HCT116 (cell line): Measurements from ENCODE around the gene CDC37L1. TPM values are rescaled to one million over a fixed set of nuclear protein-coding genes. Genes with fewer than 3 reads are reported as not detected.

ENCODE experiments used
- ATAC-seq: fragments of 200-7000 bp; cut with Tn5 transposase; 2 replicates; pipeline ENCODE4 v1.9.1; 2020; ENCODE audit warnings: mild to moderate bottlenecking, moderate library complexity
- BruUV-seq: library from RNA; stranded (reverse); fragments of 400-500 nt; replicated peaks from 2 replicates; lab custom pipeline; 2021; lab: Mats Ljungman, UMichigan
- CTCF ChIA-PET: fragments of 300-600 bp; sonication (Branson Sonifier 250); formaldehyde crosslinking; loops from one replicate; lab custom pipeline; 2021; ENCODE audit warnings: antibody characterized with exemption; lab: Charles Lee
- POLR2A ChIA-PET: fragments of 300-600, 350-600 bp; sonication (Branson Sonifier 250); formaldehyde crosslinking; loops from one replicate; lab custom pipeline; 2021; ENCODE audit warnings: antibody characterized with exemption; lab: Charles Lee
- RAD21 ChIA-PET, 2 experiments: fragments of 300-600 bp; sonication (Branson Sonifier 250); formaldehyde crosslinking; loops; one replicate each; lab custom pipeline; 2023; ENCODE audit warnings: low total read pairs in 2 of 2; ENCODE audit not compliant: uncharacterized antibody in 2 of 2, unreplicated experiment in 2 of 2, low non-redundant PET in 1 of 2; lab: Charles Lee
- DNase-seq: peaks from one replicate; pipeline ENCODE4 v3.0.0-alpha.2; 2010; ENCODE audit warnings: low read depth, low spot score
- H2AFZ ChIP-seq: fragments of 200-600 bp; shearing (Covaris generic), sonication (generic); 2 replicates; pipeline ENCODE4 v1.6.1; 2017; ENCODE audit warnings: low read depth, mixed run types, mixed read lengths, antibody characterized with exemption, low read length; ENCODE audit not compliant: poor library complexity, severe bottlenecking
- H3K27ac ChIP-seq: 2 replicates; pipeline ENCODE4 v1.5.1; 2012; ENCODE audit warnings: low read depth, low read length
- H3K27me3 ChIP-seq: fragments of 200-600 bp; sonication (generic); 2 replicates; pipeline ENCODE4 v1.6.1; 2016; ENCODE audit warnings: mixed run types, low read length, mixed read lengths; ENCODE audit not compliant: insufficient read depth
- H3K36me3 ChIP-seq, 2 experiments: fragments of 200-500 bp in 1 of 2; fragments of 200-600 bp in 1 of 2; sonication (Bioruptor generic) in 1 of 2; sonication (generic) in 1 of 2; 2 replicates each; pipeline versions ENCODE4 v1.5.1 to v1.6.1; 2014 to 2016; ENCODE audit warnings: low read length in 2 of 2, inconsistent platforms in 1 of 2, mixed read lengths in 1 of 2, mixed run types in 1 of 2; ENCODE audit not compliant: insufficient read depth in 2 of 2, control insufficient read depth in 1 of 2
- H3K4me1 ChIP-seq, 2 experiments: fragments of 200-600 bp in 1 of 2; sonication (generic) in 1 of 2; 2 replicates each; pipeline versions ENCODE4 v1.5.1 to v1.6.1; 2012 to 2017; ENCODE audit warnings: low read length in 2 of 2, inconsistent platforms in 1 of 2, mild to moderate bottlenecking in 1 of 2, mixed read lengths in 1 of 2, mixed run types in 1 of 2, moderate library complexity in 1 of 2; ENCODE audit not compliant: insufficient read depth in 2 of 2, control insufficient read depth in 1 of 2
- H3K4me2 ChIP-seq: fragments of 200-600 bp; sonication (generic); 2 replicates; pipeline ENCODE4 v1.6.1; 2017; ENCODE audit warnings: mixed run types, low read length, mixed read lengths
- H3K4me3 ChIP-seq, 2 experiments: fragments of 200-600 bp in 1 of 2; sonication (generic) in 1 of 2; replicated peaks in 1 of 2; 2 replicates each; pipeline ENCODE4 v1.5.1; 2011 to 2016; ENCODE audit warnings: low read length in 2 of 2, control low read depth in 1 of 2, low read depth in 1 of 2, mild to moderate bottlenecking in 1 of 2, mixed read lengths in 1 of 2, mixed run types in 1 of 2
- H3K79me2 ChIP-seq: fragments of 200-600 bp; sonication (generic); 2 replicates; pipeline ENCODE4 v1.6.1; 2017; ENCODE audit warnings: mild to moderate bottlenecking, mixed run types, low read length, moderate library complexity, mixed read lengths; ENCODE audit not compliant: insufficient read depth
- H3K9ac ChIP-seq: fragments of 200-600 bp; sonication (generic); 2 replicates; pipeline ENCODE4 v1.6.1; 2016; ENCODE audit warnings: low read length, mixed read lengths
- H3K9me2 ChIP-seq: fragments of 200-600 bp; sonication (generic), shearing (Covaris generic); 2 replicates; pipeline ENCODE4 v1.6.1; 2017; ENCODE audit warnings: mixed run types, mild to moderate bottlenecking, moderate library complexity; ENCODE audit not compliant: insufficient read depth
- H3K9me3 ChIP-seq, 2 experiments: fragments of 200-500 bp in 1 of 2; fragments of 200-600 bp in 1 of 2; sonication (Bioruptor generic) in 1 of 2; sonication (generic) in 1 of 2; 2 replicates each; pipeline ENCODE4 v1.6.1; 2014 to 2017; ENCODE audit warnings: low read length in 2 of 2, mixed read lengths in 2 of 2, inconsistent platforms in 1 of 2, low read depth in 1 of 2, mild to moderate bottlenecking in 1 of 2, mixed run types in 1 of 2, moderate library complexity in 1 of 2; ENCODE audit not compliant: control insufficient read depth in 1 of 2, insufficient read depth in 1 of 2
- H4K20me1 ChIP-seq: fragments of 200-600 bp; sonication (generic), shearing (Covaris generic); 2 replicates; pipeline ENCODE4 v1.6.1; 2017; ENCODE audit warnings: mixed run types, mild to moderate bottlenecking, moderate library complexity; ENCODE audit not compliant: insufficient read depth
- ATF3 ChIP-seq: IDR thresholded peaks from 2 replicates; pipeline ENCODE4 v1.6.1; 2012
- CTCF ChIP-seq, 3 experiments: fragments of 200-600 bp in 1 of 3; sonication (generic) in 1 of 3; IDR thresholded peaks in 2 of 3; conservative IDR thresholded peaks in 1 of 3; 2 replicates each; pipeline ENCODE4 v1.5.1; 2012 to 2017; ENCODE audit warnings: low read depth in 2 of 3, low read length in 2 of 3, antibody characterized with exemption in 1 of 3, borderline replicate concordance in 1 of 3, control low read depth in 1 of 3, mild to moderate bottlenecking in 1 of 3, mixed read lengths in 1 of 3, mixed run types in 1 of 3, moderate library complexity in 1 of 3; ENCODE audit not compliant: insufficient read depth in 1 of 3
- ELF1 ChIP-seq: IDR thresholded peaks from 2 replicates; pipeline ENCODE4 v1.6.1; 2012; ENCODE audit warnings: low read depth, borderline replicate concordance
- FOSL1 ChIP-seq: IDR thresholded peaks from 2 replicates; pipeline ENCODE4 v1.6.1; 2012; ENCODE audit warnings: low read depth
- POLR2AphosphoS5 ChIP-seq: IDR thresholded peaks from 2 replicates; pipeline ENCODE4 v1.6.1; 2011; ENCODE audit warnings: mild to moderate bottlenecking, low read depth, low read length, moderate library complexity
- RAD21 ChIP-seq: IDR thresholded peaks from 2 replicates; pipeline ENCODE4 v1.6.1; 2012; ENCODE audit warnings: low read depth, mild to moderate bottlenecking
- SP1 ChIP-seq: IDR thresholded peaks from 2 replicates; pipeline ENCODE4 v1.6.1; 2012; ENCODE audit warnings: low read depth
- SRF ChIP-seq: IDR thresholded peaks from 2 replicates; pipeline ENCODE4 v1.6.1; 2012; ENCODE audit warnings: low read depth
- TCF7L2 ChIP-seq: IDR thresholded peaks from 2 replicates; pipeline ENCODE4 v1.7.0; 2011; ENCODE audit warnings: borderline replicate concordance, inconsistent platforms; ENCODE audit not compliant: insufficient read depth, insufficient read length; ENCODE audit errors: extremely low read depth
- ZBTB33 ChIP-seq: IDR thresholded peaks from 2 replicates; pipeline ENCODE4 v1.6.1; 2011; ENCODE audit warnings: mild to moderate bottlenecking, low read length, moderate library complexity; ENCODE audit not compliant: insufficient replicate concordance; ENCODE audit errors: extremely low read depth
- ZFX ChIP-seq: fragments of 450-650 bp; IDR thresholded peaks from 2 replicates; pipeline ENCODE4 v1.6.1; 2017
- ZNF274 ChIP-seq: fragments of 200-500 bp; sonication (Bioruptor generic); IDR thresholded peaks from 2 replicates; pipeline ENCODE4 v1.6.1; 2014; ENCODE audit warnings: mild to moderate bottlenecking, low read depth, low read length, inconsistent platforms
- intact Hi-C: fragments of 100-400 bp; cut with micrococcal nuclease; formaldehyde crosslinking; loops from 2 replicates; pipeline ENCODE4 v1.10.0; 2022
- total RNA-seq: library from RNA; stranded (reverse); gene quantifications from one replicate; pipeline ENCODE4 v1.2.1, GENCODE V29; 2021; ENCODE audit not compliant: unreplicated experiment

The CDC37L1 gene
- total RNA-seq, 1 experiment from 2014 or later = 18.1 TPM

- TF ChIP-seq ZBTB33 (no peak), ELF1 (no peak), ZNF274 (no peak), RAD21 (no peak), CTCF (IDR thresholded peaks at IDR 0.05 in 2 of 3, conservative IDR thresholded peaks at IDR 0.05 in 1 of 3; ENCODE audit: borderline replicate concordance in 1 of 3, insufficient read depth in 1 of 3, low read depth in 2 of 3, low read length in 2 of 3) (no peak), FOSL1 (no peak), SP1 (no peak)
These were observed 21.6 kb downstream of the CDC37L1 start (continued) for GRCh38 chr9:4700932-4701331.

GRCh38 chr9:4701526-4701925 is 22.2 kb downstream of the CDC37L1 start:
- Histone ChIP-seq H3K4me1 (no peaks in the 10 kb centered on the region), H3K27me3 (no peaks in the 10 kb centered on the region), H3K36me3 (peaks cover 21 to 32% of the 10 kb centered on the region in 2 experiments), H3K79me2 (no peaks in the 10 kb centered on the region), H3K27ac (no peak overlapping the region), H3K9me2 (no peaks in the 10 kb centered on the region), H2AFZ (no peak overlapping the region), H4K20me1 (no peaks in the 10 kb centered on the region; the same call in 1 of the 2 replicates), H3K4me2 (no peak overlapping the region), H3K9me3 (no peaks in the 10 kb centered on the region), H3K9ac (no peak overlapping the region), H3K4me3 (no peak overlapping the region)
- ATAC-seq = no peak
- TF ChIP-seq ZFX = no peak
- TF ChIP-seq TCF7L2 = no peak
- TF ChIP-seq ATF3 = no peak
- TF ChIP-seq POLR2AphosphoS5 = no peak
- no peak for TF ChIP-seq SRF
- no TSS peak for BruUV-seq
- CTCF ChIA-PET = no interaction called here
- RAD21 ChIA-PET = no interaction called here
- intact Hi-C loops = no loop called here
- no peak for DNase-seq
- POLR2A ChIA-PET = interaction anchor here (0.7 kb wide), 1 partner anchor 566 kb away, joined by 3 read pairs; no protein-coding TSS in a partner anchor
